ENCODE measurements around the gene GNPNAT1. TPM values are rescaled to one million over a fixed set of nuclear protein-coding genes. Genes with fewer than 3 reads are reported as not detected.

Gene GNPNAT1
- total and polyA plus RNA-seq, 9 of the 15 experiments (the other 6 are each of a cell fraction or from before 2014, with no cell fraction given): 15.8 to 27.7 (median 25.3) TPM

Small RNA genes within 50 kb of the gene (small RNA-seq; reads per million reads assigned to genes)
- not detected for gene AL139317.2

Other genes with a start within 250 kb of the GNPNAT1 start
- gene TXNDC16, start 239.1 kb downstream of the GNPNAT1 start, total RNA-seq (2014; rRNA removed): 2.4 and 3.1 TPM in 2 replicates
- gene TXNDC16, start 239.1 kb downstream of the GNPNAT1 start, total RNA-seq (2014; rRNA removed; fragmentation: Illumina TruSeq; extraction: Trizol): 6.2 and 7.3 TPM in 2 replicates
- 5.1 and 5.4 TPM in 2 replicates for gene TXNDC16, start 239.1 kb downstream of the GNPNAT1 start, total RNA-seq (2015; rRNA removed; fragmentation: Illumina TruSeq; extraction: Trizol)
- gene TXNDC16, start 239.1 kb downstream of the GNPNAT1 start, total RNA-seq (2021): 5.2 and 6.0 TPM in 2 replicates
- 5.6 and 6.2 TPM in 2 replicates for gene TXNDC16, start 239.1 kb downstream of the GNPNAT1 start, polyA plus RNA-seq (2011; rRNA removed)
- gene TXNDC16, start 239.1 kb downstream of the GNPNAT1 start, polyA plus RNA-seq (2014; fragmentation: Illumina TruSeq; extraction: Trizol): 3.9 and 4.9 TPM in 2 replicates
- 1 to 10 TPM; 1.8 to 1.9 TPM for gene TXNDC16, start 239.1 kb downstream of the GNPNAT1 start, polyA plus RNA-seq (2014; fragmentation: Nextera tagmentation; extraction: Ambion mirVana)
- gene TXNDC16, start 239.1 kb downstream of the GNPNAT1 start, polyA plus RNA-seq (2014; rRNA removed): 3.2 and 3.3 TPM in 2 replicates
- 0.04 TPM in 1 of 2 replicates, not detected in the other for gene GPR137C, start 238.8 kb downstream of the GNPNAT1 start, total RNA-seq (2014; rRNA removed)
- 0.13 TPM in 1 of 2 replicates, not detected in the other for gene GPR137C, start 238.8 kb downstream of the GNPNAT1 start, total RNA-seq (2014; rRNA removed; fragmentation: Illumina TruSeq; extraction: Trizol)
- 0.11 TPM in 1 of 2 replicates, not detected in the other for gene GPR137C, start 238.8 kb downstream of the GNPNAT1 start, total RNA-seq (2015; rRNA removed; fragmentation: Illumina TruSeq; extraction: Trizol)
- 0.07 and 0.31 TPM in 2 replicates for gene GPR137C, start 238.8 kb downstream of the GNPNAT1 start, total RNA-seq (2021)
- 0.08 and 0.23 TPM in 2 replicates for gene GPR137C, start 238.8 kb downstream of the GNPNAT1 start, polyA plus RNA-seq (2011; rRNA removed)
- 0.03 and 0.10 TPM in 2 replicates for gene GPR137C, start 238.8 kb downstream of the GNPNAT1 start, polyA plus RNA-seq (2014; fragmentation: Illumina TruSeq; extraction: Trizol)
- gene GPR137C, start 238.8 kb downstream of the GNPNAT1 start, polyA plus RNA-seq (2014; fragmentation: Nextera tagmentation; extraction: Ambion mirVana): under 1 TPM; 0.03 to 0.06 TPM
- 0.11 TPM in 1 of 2 replicates, not detected in the other for gene GPR137C, start 238.8 kb downstream of the GNPNAT1 start, polyA plus RNA-seq (2014; rRNA removed)
- gene ERO1A, start 96.0 kb downstream of the GNPNAT1 start, total RNA-seq (2014; rRNA removed): 27.6 and 31.8 TPM in 2 replicates
- gene ERO1A, start 96.0 kb downstream of the GNPNAT1 start, total RNA-seq (2014; rRNA removed; fragmentation: Illumina TruSeq; extraction: Trizol): 30.9 and 33.5 TPM in 2 replicates
- 33.9 and 37.1 TPM in 2 replicates for gene ERO1A, start 96.0 kb downstream of the GNPNAT1 start, total RNA-seq (2015; rRNA removed; fragmentation: Illumina TruSeq; extraction: Trizol)
- gene ERO1A, start 96.0 kb downstream of the GNPNAT1 start, total RNA-seq (2021): 41.4 and 46.2 TPM in 2 replicates
- 40.9 and 44.6 TPM in 2 replicates for gene ERO1A, start 96.0 kb downstream of the GNPNAT1 start, polyA plus RNA-seq (2011; rRNA removed)
- gene ERO1A, start 96.0 kb downstream of the GNPNAT1 start, polyA plus RNA-seq (2014; fragmentation: Illumina TruSeq; extraction: Trizol): 19.9 and 25.1 TPM in 2 replicates
- 10 to 100 TPM; 11.0 to 22.3 TPM for gene ERO1A, start 96.0 kb downstream of the GNPNAT1 start, polyA plus RNA-seq (2014; fragmentation: Nextera tagmentation; extraction: Ambion mirVana)
- 23.9 and 27.2 TPM in 2 replicates for gene ERO1A, start 96.0 kb downstream of the GNPNAT1 start, polyA plus RNA-seq (2014; rRNA removed)
- 106 and 130 TPM in 2 replicates for gene PSMC6, start 84.4 kb downstream of the GNPNAT1 start, total RNA-seq (2014; rRNA removed)
- gene PSMC6, start 84.4 kb downstream of the GNPNAT1 start, total RNA-seq (2014; rRNA removed; fragmentation: Illumina TruSeq; extraction: Trizol): 182 and 213 TPM in 2 replicates
- gene PSMC6, start 84.4 kb downstream of the GNPNAT1 start, total RNA-seq (2015; rRNA removed; fragmentation: Illumina TruSeq; extraction: Trizol): 204 and 218 TPM in 2 replicates
- 85.9 and 91.4 TPM in 2 replicates for gene PSMC6, start 84.4 kb downstream of the GNPNAT1 start, total RNA-seq (2021)
- gene PSMC6, start 84.4 kb downstream of the GNPNAT1 start, polyA plus RNA-seq (2011; rRNA removed): 110 and 165 TPM in 2 replicates
- 180 and 209 TPM in 2 replicates for gene PSMC6, start 84.4 kb downstream of the GNPNAT1 start, polyA plus RNA-seq (2014; fragmentation: Illumina TruSeq; extraction: Trizol)
- gene PSMC6, start 84.4 kb downstream of the GNPNAT1 start, polyA plus RNA-seq (2014; fragmentation: Nextera tagmentation; extraction: Ambion mirVana): 100 to 1,000 TPM; 214 to 224 TPM
- 138 and 153 TPM in 2 replicates for gene PSMC6, start 84.4 kb downstream of the GNPNAT1 start, polyA plus RNA-seq (2014; rRNA removed)
- gene STYX, start 61.4 kb downstream of the GNPNAT1 start, total RNA-seq (2014; rRNA removed): 5.5 and 8.0 TPM in 2 replicates
- 15.4 and 17.7 TPM in 2 replicates for gene STYX, start 61.4 kb downstream of the GNPNAT1 start, total RNA-seq (2014; rRNA removed; fragmentation: Illumina TruSeq; extraction: Trizol)
- gene STYX, start 61.4 kb downstream of the GNPNAT1 start, total RNA-seq (2015; rRNA removed; fragmentation: Illumina TruSeq; extraction: Trizol): 11.0 and 11.6 TPM in 2 replicates
- gene STYX, start 61.4 kb downstream of the GNPNAT1 start, total RNA-seq (2021): 10.6 and 11.1 TPM in 2 replicates
- 8.6 and 11.1 TPM in 2 replicates for gene STYX, start 61.4 kb downstream of the GNPNAT1 start, polyA plus RNA-seq (2011; rRNA removed)
- 8.1 and 8.3 TPM in 2 replicates for gene STYX, start 61.4 kb downstream of the GNPNAT1 start, polyA plus RNA-seq (2014; fragmentation: Illumina TruSeq; extraction: Trizol)
- gene STYX, start 61.4 kb downstream of the GNPNAT1 start, polyA plus RNA-seq (2014; fragmentation: Nextera tagmentation; extraction: Ambion mirVana): 10 to 100 TPM in 1 of 2 experiments, 1 to 10 TPM in 1; 5.0 to 11.8 TPM
- gene STYX, start 61.4 kb downstream of the GNPNAT1 start, polyA plus RNA-seq (2014; rRNA removed): 6.3 and 8.1 TPM in 2 replicates
- 0.37 and 0.54 TPM in 2 replicates for gene FERMT2, start 159.4 kb upstream of the GNPNAT1 start, total RNA-seq (2014; rRNA removed)
- 0.51 and 0.70 TPM in 2 replicates for gene FERMT2, start 159.4 kb upstream of the GNPNAT1 start, total RNA-seq (2014; rRNA removed; fragmentation: Illumina TruSeq; extraction: Trizol)
- 0.19 and 0.40 TPM in 2 replicates for gene FERMT2, start 159.4 kb upstream of the GNPNAT1 start, total RNA-seq (2015; rRNA removed; fragmentation: Illumina TruSeq; extraction: Trizol)
- 0.58 and 0.98 TPM in 2 replicates for gene FERMT2, start 159.4 kb upstream of the GNPNAT1 start, total RNA-seq (2021)
- 0.14 and 0.23 TPM in 2 replicates for gene FERMT2, start 159.4 kb upstream of the GNPNAT1 start, polyA plus RNA-seq (2011; rRNA removed)
- 0.53 and 1.3 TPM in 2 replicates for gene FERMT2, start 159.4 kb upstream of the GNPNAT1 start, polyA plus RNA-seq (2014; fragmentation: Illumina TruSeq; extraction: Trizol)
- gene FERMT2, start 159.4 kb upstream of the GNPNAT1 start, polyA plus RNA-seq (2014; fragmentation: Nextera tagmentation; extraction: Ambion mirVana): under 1 TPM; 0.10 to 0.18 TPM
- 0.19 and 1.3 TPM in 2 replicates for gene FERMT2, start 159.4 kb upstream of the GNPNAT1 start, polyA plus RNA-seq (2014; rRNA removed)